Ovary (tissue), 9 donors: ENCODE measurements around the gene EFNA3. TPM values are rescaled to one million over a fixed set of nuclear protein-coding genes. Genes with fewer than 3 reads are reported as not detected.

Experiments used
- DNase-seq, 5 donors: peaks; one replicate each; pipeline ENCODE4 v3.0.0-alpha.2; 2019 to 2020
- H3K27ac ChIP-seq, 2 donors: fragments of 200-600 bp; one replicate each; pipeline versions ENCODE4 v1.5.1 to v1.8.0; 2019 to 2022
- H3K27me3 ChIP-seq: fragments of 200-600 bp; one replicate; pipeline ENCODE4 v1.8.0; 2022
- H3K36me3 ChIP-seq: fragments of 200-600 bp; sonication (generic); one replicate; pipeline ENCODE4 v1.5.1; 2019
- H3K4me1 ChIP-seq: one replicate; pipeline ENCODE4 v1.8.1; 2013; ENCODE audit warnings: mild to moderate bottlenecking, moderate library complexity; ENCODE audit not compliant: insufficient read depth
- H3K4me3 ChIP-seq: fragments of 200-600 bp; sonication (generic); one replicate; pipeline ENCODE4 v1.5.1; 2017
- H3K9me3 ChIP-seq, 2 donors: fragments of 200-600 bp in 1 of 2; sonication (generic) in 1 of 2; one replicate each; pipeline versions ENCODE4 v1.5.1 to v1.8.1; 2013 to 2019; ENCODE audit warnings: mild to moderate bottlenecking in 1 of 2, moderate library complexity in 1 of 2
- EP300 ChIP-seq: sonication (generic); formaldehyde crosslinking; IDR thresholded peaks from one replicate; pipeline ENCODE4 v1.6.1; 2017; ENCODE audit warnings: antibody characterized with exemption
- POLR2A ChIP-seq: fragments of 450-650 bp; IDR thresholded peaks from one replicate; pipeline ENCODE4 v1.6.1; 2017; ENCODE audit warnings: antibody characterized with exemption, mild to moderate bottlenecking, moderate library complexity
- WGBS, 3 donors: extraction: QIAGEN DNeasy Blood & Tissue Kit in 1 of 3; methylation state at CpG; one replicate each; pipeline versions ENCODE4 v1.1.5 to v1.1.7; 2013 to 2017; 5-methylcytosine and 5-hydroxymethylcytosine counted together
- intact Hi-C, 4 donors: fragments of 100-400 bp; cut with DNase I; formaldehyde crosslinking; loops; one replicate each; pipeline versions ENCODE4 v1.11.0 to v1.15.1; 2022 to 2023
- polyA plus RNA-seq, 2 donors: library from polyadenylated mRNA; stranded (reverse); fragments of 200-250 nt in 1 of 2; fragments of 350-450 nt in 1 of 2; fragmentation: Illumina TruSeq in 1 of 2; extraction: RNeasy Lipid Tissue Mini Kit (QIAGEN cat#74804) in 1 of 2; gene quantifications; one replicate each; pipeline ENCODE4 v1.2.3, GENCODE V29; 2013 to 2014
- total RNA-seq, 7 donors: library from RNA; depleted of rRNA in 2 of 7; stranded (reverse); fragments of >200 nt in 2 of 7; fragmentation: NEBNext Ultra II Directional in 3 of 7; extraction: Animal tissue kit (Norgen Biotek cat#: 25700) in 3 of 7; gene quantifications; one replicate each; pipeline versions ENCODE4 v1.1.0 to v1.2.4, GENCODE V29; 2016 to 2023
- TF ChIP-seq, protein P1 (sequence below), 3 donors: fragments of 450-650 bp in 2 of 3; fragments of 200-600 bp in 1 of 3; IDR thresholded peaks; one replicate each; pipeline versions ENCODE4 v1.5.1 to v1.8.0; 2016 to 2022; ENCODE audit warnings: antibody characterized with exemption in 3 of 3, mild to moderate bottlenecking in 1 of 3
- donor health status: DM: no; HTN: no; CAD: no; lungs with moderate emphysema.
- donor health status: DM: no; HTN: no; CAD: no.
- donor health status: Bipolar disorder and iron deficiency.
- donor health status: DM: yes; HTN: yes; CAD: no.
- donor health status: DM: no; HTN: no; CAD: no.
- donor health status: DM: yes; HTN: yes; CAD: no.

The EFNA3 gene
- total and polyA plus RNA-seq, 9 donors = 1.3 to 3.7 (median 2.1) TPM

DNA sequence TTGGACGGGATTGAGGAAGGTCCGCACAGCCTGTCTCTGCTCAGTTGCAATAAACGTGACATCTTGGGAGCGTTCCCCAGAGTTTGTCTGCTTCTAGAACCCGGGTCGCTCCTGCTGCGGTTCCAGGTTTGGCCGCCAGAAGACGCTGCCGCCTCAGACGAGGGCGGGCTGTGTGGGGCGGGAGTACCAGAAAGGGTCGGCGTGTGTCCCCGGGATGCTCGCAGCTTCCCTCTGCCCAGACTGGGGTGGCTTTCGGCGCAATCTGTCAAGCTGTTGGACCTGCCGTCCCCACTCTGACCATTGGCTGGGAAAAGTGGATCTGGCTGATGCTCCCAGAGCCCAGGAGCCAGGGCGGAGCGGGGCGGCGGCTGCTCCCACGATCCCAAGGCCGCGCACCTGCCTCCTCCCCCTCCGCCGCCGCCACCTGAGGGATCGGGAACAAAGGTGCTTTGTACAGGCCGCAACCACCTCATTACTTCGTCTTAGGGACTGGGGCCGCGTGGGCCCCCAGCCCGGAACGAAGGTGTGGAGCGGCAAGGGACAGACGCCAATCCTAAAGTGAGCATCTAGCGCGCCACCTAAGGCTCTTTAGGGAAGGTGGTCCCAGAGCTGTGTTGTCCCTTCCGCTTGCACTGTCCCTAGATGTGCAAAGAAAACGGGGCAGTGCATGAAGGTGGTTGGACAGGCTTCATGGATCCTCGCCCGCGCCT, 15.8 kb upstream of the EFNA3 start:
- H3K9me3 ChIP-seq = no peaks in the 10 kb centered on the region
- 4 to 8% (median 8%) methylated on average over 45 to 46 of the region's 46 CpGs for WGBS, 3 donors
- peak in 4 of 5 donors; percentile 52 to 74 (median 68) for DNase-seq
- no peaks in the 10 kb centered on the region for H3K27me3 ChIP-seq
- intact Hi-C loops = loop anchor here in 3 of 4 donors (5.0 to 10.0 kb wide), 2 partner anchors 106 to 278 kb away; partner anchors contain the start of gene PBXIP1 (in 2 of the 3)
- H3K36me3 ChIP-seq = no peaks in the 10 kb centered on the region
- peak overlapping the region; percentile 71 to 81 for H3K27ac ChIP-seq
- peak overlapping the region; percentile 75 for H3K4me3 ChIP-seq
- peaks cover 7% of the 10 kb centered on the region for H3K4me1 ChIP-seq
- TF ChIP-seq, protein P1, sequence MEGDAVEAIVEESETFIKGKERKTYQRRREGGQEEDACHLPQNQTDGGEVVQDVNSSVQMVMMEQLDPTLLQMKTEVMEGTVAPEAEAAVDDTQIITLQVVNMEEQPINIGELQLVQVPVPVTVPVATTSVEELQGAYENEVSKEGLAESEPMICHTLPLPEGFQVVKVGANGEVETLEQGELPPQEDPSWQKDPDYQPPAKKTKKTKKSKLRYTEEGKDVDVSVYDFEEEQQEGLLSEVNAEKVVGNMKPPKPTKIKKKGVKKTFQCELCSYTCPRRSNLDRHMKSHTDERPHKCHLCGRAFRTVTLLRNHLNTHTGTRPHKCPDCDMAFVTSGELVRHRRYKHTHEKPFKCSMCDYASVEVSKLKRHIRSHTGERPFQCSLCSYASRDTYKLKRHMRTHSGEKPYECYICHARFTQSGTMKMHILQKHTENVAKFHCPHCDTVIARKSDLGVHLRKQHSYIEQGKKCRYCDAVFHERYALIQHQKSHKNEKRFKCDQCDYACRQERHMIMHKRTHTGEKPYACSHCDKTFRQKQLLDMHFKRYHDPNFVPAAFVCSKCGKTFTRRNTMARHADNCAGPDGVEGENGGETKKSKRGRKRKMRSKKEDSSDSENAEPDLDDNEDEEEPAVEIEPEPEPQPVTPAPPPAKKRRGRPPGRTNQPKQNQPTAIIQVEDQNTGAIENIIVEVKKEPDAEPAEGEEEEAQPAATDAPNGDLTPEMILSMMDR (IDR thresholded peaks at IDR 0.05) = peak; percentile 32 to 60 (median 50)
- TF ChIP-seq EP300 (no peak), POLR2A (no peak)

DNA sequence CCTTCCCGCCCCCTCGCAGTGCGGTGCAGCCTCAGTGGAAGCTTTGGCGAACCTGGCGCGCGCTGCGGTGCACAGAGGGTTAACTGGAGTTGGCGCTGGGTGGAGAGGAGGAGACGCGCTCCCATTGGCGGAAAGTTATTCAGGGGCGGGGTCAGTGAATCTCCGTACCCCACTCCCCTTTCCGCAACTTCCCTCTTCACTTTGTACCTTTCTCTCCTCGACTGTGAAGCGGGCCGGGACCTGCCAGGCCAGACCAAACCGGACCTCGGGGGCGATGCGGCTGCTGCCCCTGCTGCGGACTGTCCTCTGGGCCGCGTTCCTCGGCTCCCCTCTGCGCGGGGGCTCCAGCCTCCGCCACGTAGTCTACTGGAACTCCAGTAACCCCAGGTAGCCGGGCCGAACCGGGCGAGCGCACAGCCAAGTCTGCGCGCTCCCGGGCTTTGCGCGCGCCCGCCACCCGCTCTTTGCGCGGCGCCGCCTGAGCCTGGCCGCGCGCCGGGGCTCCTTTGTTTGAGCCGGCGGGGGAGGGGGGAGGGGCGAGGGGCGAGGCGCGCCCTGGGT, 15.0 kb upstream of the EFNA3 start, which contains the start of gene EFNA4:
EFNA4 (plus strand) TSS at position 191 of the 561 bp plus-strand sequence; CDS start at position 275, 84 bp downstream.
- peak; percentile 83 to 88 (median 86) for DNase-seq
- H3K27ac ChIP-seq = peak within 1 kb of the TSS; percentile 71 to 81
- 0 to 1% (median 0%) methylated on average over 29 to 57 of the region's 57 CpGs for WGBS, 3 donors

DNA sequence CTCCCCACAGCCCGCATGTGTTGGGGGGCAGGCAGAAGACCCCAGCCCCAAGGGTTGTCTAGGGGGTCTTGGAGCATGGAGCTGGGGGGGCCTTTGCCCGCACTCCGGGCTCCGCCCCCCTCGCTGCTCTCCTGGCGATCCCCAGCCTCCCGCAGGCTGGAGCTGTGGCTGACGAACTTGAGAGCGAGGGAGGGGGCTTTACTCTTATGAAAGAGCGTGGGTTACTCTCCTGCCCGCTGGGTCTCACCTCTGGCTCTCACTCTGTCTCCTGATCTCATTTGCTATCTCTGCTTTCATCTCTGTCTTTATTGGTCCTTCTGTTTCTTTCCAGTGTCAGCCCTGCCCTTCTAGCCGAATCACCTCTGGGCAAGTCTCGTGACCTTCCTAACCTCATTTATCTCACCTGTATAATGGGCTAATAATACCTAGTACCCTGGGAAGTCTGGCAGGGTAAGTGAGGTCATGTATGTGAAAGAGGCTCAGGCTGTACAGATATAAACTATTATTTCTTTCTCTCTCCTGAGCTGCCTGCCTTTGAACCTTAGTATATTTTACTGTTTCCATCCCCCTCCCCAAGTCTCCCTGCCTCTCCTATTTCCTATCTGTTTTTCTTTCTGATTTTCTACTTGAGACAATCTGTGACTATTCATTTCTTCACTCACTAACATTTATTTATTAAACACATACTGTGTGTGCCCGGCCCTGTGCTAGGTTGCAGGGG, 14.4 kb upstream of the EFNA3 start:
- intact Hi-C loops = loop anchor here in 3 of 4 donors (5.0 to 10.0 kb wide), 2 partner anchors 107 to 279 kb away; partner anchors contain the start of gene PBXIP1 (in 2 of the 3)
- no peaks in the 10 kb centered on the region for H3K27me3 ChIP-seq
- WGBS, 3 donors = 6 to 12% (median 9%) methylated on average over 12 to 14 of the region's 14 CpGs
- H3K4me1 ChIP-seq = peaks cover 7% of the 10 kb centered on the region
- peak in 2 of 5 donors; percentile 53 to 58 for DNase-seq
- H3K36me3 ChIP-seq = no peaks in the 10 kb centered on the region
- H3K4me3 ChIP-seq = peak overlapping the region; percentile 75
- TF ChIP-seq EP300 = no peak
- no peak for TF ChIP-seq POLR2A
- TF ChIP-seq, protein P1 (IDR thresholded peaks at IDR 0.05) = no peak
- H3K27ac ChIP-seq = peak overlapping the region; percentile 71 to 81
- no peaks in the 10 kb centered on the region for H3K9me3 ChIP-seq

More for the DNA sequence above, 15.0 kb upstream of the EFNA3 start, which contains the start of gene EFNA4:
- TF ChIP-seq POLR2A = peak; percentile 45
- TF ChIP-seq, protein P1 (IDR thresholded peaks at IDR 0.05) = no peak
- Histone ChIP-seq H3K27me3 (no peaks in the 10 kb centered on the region), H3K4me3 (peak within 1 kb of the TSS; percentile 75), H3K9me3 (no peaks in the 10 kb centered on the region), H3K4me1 (peaks cover 7% of the 10 kb centered on the region), H3K36me3 (no peaks in the 10 kb centered on the region)
- intact Hi-C loops = loop anchor here in 3 of 4 donors (5.0 to 10.0 kb wide), 2 partner anchors 106 to 279 kb away; partner anchors contain the start of gene PBXIP1 (in 2 of the 3)

DNA sequence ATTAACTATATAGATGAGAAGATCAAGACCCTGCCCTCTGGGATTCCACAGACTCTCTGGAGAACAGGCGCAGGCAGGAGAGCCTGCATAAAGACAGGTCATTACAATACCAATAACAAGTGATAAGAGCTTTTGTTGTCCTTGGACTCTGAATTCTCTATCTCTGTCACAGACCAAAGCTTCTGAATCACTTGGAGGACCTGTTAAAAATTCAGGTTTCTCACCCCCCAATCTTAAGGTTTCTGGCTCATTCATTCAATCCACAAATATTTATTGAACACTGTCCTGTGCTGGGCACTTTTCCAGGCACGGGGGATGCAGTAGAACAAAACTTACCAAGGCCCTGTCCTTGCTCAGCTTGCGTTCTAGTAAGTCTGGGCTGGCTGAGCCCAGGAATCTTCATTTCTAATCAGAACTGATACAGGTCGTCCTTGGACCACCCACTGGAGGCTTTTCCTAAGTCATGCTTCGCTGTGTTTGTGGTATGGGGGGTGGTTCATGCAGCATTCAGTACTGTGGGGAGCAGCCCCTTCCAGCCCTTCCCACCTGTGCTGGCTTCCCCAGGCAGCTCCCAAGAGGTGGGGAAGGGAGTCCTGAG, 13.7 kb upstream of the EFNA3 start:
- peaks cover 7% of the 10 kb centered on the region for H3K4me1 ChIP-seq
- no peak for DNase-seq
- H3K27ac ChIP-seq = no peak overlapping the region
- WGBS, 3 donors = 28 to 52% (median 37%) methylated on average over 5 of the region's 5 CpGs
- H3K36me3 ChIP-seq = no peaks in the 10 kb centered on the region
- H3K27me3 ChIP-seq = no peaks in the 10 kb centered on the region
- no peaks in the 10 kb centered on the region for H3K9me3 ChIP-seq
- H3K4me3 ChIP-seq = no peak overlapping the region
- TF ChIP-seq EP300 (no peak), POLR2A (no peak)
- TF ChIP-seq, protein P1 (IDR thresholded peaks at IDR 0.05) = no peak
- intact Hi-C loops = loop anchor here in 3 of 4 donors (5.0 to 10.0 kb wide), 2 partner anchors 108 to 280 kb away; partner anchors contain the start of gene PBXIP1 (in 2 of the 3)
